Retinal pigment epithelial cell (primary cell): ENCODE results near the gene CLSTN1.
"Not testable (repeated sequence)": the region's sequence is repeated elsewhere in the genome, so short reads cannot be mapped to it uniquely, and the experiment has no call there.

Source experiments
- DNase-seq: peaks from one replicate; pipeline ENCODE4 v3.0.0-alpha.2; 2010; ENCODE audit warnings: low read depth
- H3K4me3 ChIP-seq: 2 replicates; pipeline ENCODE4 v1.5.1; 2011; ENCODE audit warnings: mild to moderate bottlenecking, low read length, control low read depth, moderate library complexity
- TF ChIP-seq, protein P1 (sequence below): conservative IDR thresholded peaks from 2 replicates; pipeline ENCODE4 v1.5.1; 2011; ENCODE audit warnings: low read depth, low read length, control low read depth, inconsistent platforms

The CLSTN1 gene

DNA sequence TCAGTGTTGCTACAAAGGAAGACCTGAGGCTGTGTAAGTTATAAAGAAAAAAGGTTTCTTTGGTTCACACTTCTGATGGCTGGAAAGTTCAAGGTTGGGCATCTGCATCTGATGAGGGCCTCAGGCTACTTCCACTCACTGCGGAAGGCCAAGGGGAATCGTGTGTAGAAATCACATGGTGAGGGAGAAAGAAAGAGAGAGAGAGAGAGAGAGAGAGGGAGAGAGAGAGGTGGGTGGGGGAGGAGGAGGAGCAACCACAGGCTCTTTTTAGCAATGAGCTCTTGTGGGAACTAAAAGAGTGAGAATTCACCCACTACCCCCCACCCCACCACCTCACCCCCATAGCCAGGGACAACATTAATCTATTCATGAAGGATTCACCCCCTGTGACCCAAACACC is 59.9 kb downstream of the CLSTN1 start:
- TF ChIP-seq, protein P1, sequence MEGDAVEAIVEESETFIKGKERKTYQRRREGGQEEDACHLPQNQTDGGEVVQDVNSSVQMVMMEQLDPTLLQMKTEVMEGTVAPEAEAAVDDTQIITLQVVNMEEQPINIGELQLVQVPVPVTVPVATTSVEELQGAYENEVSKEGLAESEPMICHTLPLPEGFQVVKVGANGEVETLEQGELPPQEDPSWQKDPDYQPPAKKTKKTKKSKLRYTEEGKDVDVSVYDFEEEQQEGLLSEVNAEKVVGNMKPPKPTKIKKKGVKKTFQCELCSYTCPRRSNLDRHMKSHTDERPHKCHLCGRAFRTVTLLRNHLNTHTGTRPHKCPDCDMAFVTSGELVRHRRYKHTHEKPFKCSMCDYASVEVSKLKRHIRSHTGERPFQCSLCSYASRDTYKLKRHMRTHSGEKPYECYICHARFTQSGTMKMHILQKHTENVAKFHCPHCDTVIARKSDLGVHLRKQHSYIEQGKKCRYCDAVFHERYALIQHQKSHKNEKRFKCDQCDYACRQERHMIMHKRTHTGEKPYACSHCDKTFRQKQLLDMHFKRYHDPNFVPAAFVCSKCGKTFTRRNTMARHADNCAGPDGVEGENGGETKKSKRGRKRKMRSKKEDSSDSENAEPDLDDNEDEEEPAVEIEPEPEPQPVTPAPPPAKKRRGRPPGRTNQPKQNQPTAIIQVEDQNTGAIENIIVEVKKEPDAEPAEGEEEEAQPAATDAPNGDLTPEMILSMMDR = no peak
- no peak overlapping the region for H3K4me3 ChIP-seq
- no peak for DNase-seq

DNA sequence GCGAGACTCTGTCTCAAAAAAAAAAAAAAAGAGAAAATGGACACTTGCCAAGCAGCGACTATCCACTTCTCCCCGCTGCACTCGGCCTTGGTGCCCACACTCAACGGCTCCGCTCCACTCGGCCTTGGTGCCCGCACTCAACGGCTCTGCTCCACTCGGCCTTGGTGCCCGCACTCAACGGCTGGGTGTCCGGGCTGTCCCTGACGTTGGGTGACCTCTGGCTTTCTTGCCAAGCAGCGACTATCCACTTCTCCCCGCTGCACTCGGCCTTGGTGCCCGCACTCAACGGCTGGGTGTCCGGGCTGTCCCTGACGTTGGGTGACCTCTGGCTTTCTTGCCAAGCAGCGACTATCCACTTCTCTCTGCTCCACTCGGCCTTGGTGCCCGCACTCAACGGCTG is 61.3 kb downstream of the CLSTN1 start:
- not testable (repeated sequence) for H3K4me3 ChIP-seq, DNase-seq

DNA sequence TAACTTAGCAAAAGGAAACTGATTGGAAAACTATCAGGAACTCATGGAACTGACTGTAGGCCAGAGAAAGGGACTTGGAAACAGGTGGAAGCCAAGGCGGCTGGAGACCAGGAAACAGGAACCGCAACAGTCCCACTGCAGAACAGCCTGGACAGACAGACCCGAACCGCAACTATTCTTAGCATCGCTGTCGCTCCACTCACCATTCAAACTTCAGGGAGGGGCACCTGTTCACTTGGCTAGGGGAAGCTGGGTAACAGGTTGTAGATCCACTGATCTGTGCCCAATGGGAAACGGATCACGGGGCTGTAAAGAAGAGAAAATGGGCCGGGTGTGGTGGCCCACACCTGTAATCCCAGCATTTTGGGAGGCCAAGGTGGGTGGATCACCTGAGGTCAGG is 61.9 kb downstream of the CLSTN1 start:
- TF ChIP-seq, protein P1 = no peak
- no peak for DNase-seq
- no peak overlapping the region for H3K4me3 ChIP-seq

DNA sequence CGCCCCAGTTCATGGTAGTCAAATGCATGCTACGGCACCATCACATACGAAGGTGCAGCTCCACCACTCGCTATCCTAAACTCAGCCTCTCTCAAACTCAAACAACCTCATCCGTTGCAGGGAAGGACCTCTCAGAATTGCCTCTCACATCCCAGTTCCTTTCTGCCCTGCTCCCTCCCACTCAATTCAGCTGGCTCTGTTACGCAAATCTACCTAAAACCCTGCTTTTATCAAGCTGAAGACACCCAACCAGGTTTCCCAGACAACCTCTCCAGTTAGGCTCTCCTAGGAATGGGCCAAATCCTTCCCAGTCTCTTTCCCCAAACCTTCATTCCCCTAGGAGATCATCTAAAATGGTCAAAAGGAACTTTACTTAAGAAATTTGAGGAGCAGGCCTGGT is 62.9 kb downstream of the CLSTN1 start:
- TF ChIP-seq, protein P1 = no peak
- no peak overlapping the region for H3K4me3 ChIP-seq
- no peak for DNase-seq

DNA sequence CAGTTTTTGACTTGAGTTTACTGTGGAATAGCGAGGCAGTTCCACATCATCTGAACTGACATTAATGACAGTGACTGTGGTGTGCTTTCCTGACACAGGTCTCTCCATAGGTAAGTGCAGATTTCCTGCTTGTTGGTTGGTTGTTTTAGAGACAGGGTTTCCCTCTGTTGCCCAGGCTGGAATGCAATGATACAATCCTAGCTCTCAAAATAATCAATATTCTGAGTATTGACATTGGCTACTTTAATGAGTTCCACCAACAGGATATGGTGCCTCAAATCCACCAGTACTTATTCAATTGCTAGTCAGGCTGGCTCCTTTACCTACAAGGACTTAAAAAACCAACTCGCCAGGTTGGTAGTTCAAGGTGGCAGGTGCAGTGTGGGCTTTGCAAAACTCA is 63.8 kb downstream of the CLSTN1 start:
- TF ChIP-seq, protein P1 = no peak
- DNase-seq = no peak
- no peak overlapping the region for H3K4me3 ChIP-seq

DNA sequence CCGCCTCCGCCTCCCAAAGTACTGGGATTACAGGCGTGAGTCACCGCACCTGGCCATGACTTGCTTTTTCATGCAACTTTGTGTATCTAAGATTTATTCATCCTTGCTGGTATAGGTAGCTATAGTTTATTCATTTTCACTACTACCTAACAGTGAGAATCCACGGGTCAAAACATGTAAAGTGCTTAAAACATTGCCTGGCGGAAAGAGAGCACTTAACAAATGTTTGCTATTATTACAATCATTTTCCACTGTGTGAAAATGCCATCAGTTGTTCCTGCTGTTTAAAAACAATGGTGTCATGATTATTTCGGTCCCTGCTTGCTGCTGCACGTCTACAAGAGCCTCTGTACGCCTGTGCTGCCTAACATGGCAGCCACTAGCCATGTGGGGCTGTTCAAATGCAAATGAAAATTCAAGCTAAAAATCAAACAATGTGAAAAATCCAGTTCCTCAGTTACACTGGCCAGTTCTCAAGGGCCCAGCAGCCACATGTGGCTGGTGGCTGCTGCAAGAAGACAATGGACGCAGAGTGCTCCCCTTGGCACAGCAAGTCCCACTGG is 65.1 kb downstream of the CLSTN1 start:
- no peak for DNase-seq
- TF ChIP-seq, protein P1 = no peak
- no peak overlapping the region for H3K4me3 ChIP-seq

DNA sequence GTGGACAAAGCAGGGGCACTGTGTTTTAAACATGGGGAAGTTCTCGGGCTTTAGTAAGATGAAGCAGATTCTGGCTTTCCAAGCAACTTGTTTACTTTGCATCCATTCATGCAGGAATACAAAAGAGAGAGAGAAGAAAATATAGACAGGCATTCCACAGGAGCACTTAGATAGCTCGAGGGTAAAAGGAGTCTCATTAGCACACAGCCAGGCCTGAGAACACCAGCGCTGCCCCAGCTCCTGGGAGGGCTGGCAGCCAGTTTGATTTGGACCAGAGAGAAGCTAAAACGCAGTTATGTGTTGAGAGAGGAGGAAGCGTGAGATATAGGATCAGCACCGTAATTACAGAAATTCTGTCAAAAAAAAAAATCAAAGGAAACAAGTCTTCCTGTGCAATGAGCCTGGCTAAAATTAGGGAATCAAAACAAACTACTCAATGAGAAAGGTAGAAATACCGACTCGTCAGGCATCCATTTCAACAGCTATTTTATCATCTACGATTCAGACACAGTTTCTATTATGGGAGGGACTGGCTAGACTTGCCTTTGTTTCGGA is 68.2 kb downstream of the CLSTN1 start:
- TF ChIP-seq, protein P1 = no peak
- no peak for DNase-seq
- no peak overlapping the region for H3K4me3 ChIP-seq
